Renal pelvis (tissue), 12 donors: ENCODE measurements around the gene TMED10. TPM values are rescaled to one million over a fixed set of nuclear protein-coding genes. Genes with fewer than 3 reads are reported as not detected.
A peak's percentile ranks its signal among the peaks of the same experiment; 100 is the strongest.

ENCODE experiments used
- DNase-seq: peaks from one replicate; pipeline ENCODE4 v3.0.0-alpha.2; 2013
- long read RNA-seq, 16 experiments: transcript quantifications; one replicate each; lab custom pipeline, GENCODE V29; 2026
- polyA plus RNA-seq, 3 donors: library from polyadenylated mRNA; unstranded; fragments of 120-200 nt; gene quantifications; one replicate each; pipeline ENCODE4 v1.2.1, GENCODE V29; 2013; ENCODE audit not compliant: insufficient read length in 3 of 3

The TMED10 gene
- polyA plus RNA-seq: 100 to 1,000 TPM; 225 to 251 (median 250) TPM
- long read RNA-seq, donor 1, full-length matches to known transcripts: 115 of 115 reads
- long read RNA-seq, donor 1, partial matches to known transcripts: 0 of 115 reads
- long read RNA-seq, donor 1, other reads (novel, unspliced or antisense): 0 of 115 reads
- long read RNA-seq, donor 2, full-length matches to known transcripts: 119 of 119 reads
- long read RNA-seq, donor 2, partial matches to known transcripts: 0 of 119 reads
- long read RNA-seq, donor 2, other reads (novel, unspliced or antisense): 0 of 119 reads
- long read RNA-seq, donor 3, full-length matches to known transcripts: 114 of 119 reads
- long read RNA-seq, donor 3, partial matches to known transcripts: 5 of 119 reads
- long read RNA-seq, donor 3, other reads (novel, unspliced or antisense): 0 of 119 reads
- long read RNA-seq, donor 4, full-length matches to known transcripts: 95 of 95 reads
- long read RNA-seq, donor 4, partial matches to known transcripts: 0 of 95 reads
- long read RNA-seq, donor 4, other reads (novel, unspliced or antisense): 0 of 95 reads
- long read RNA-seq, donor 5, full-length matches to known transcripts: 57 of 57 reads
- long read RNA-seq, donor 5, partial matches to known transcripts: 0 of 57 reads
- long read RNA-seq, donor 5, other reads (novel, unspliced or antisense): 0 of 57 reads
- long read RNA-seq, donor 6, full-length matches to known transcripts: 115 of 131 reads
- long read RNA-seq, donor 6, partial matches to known transcripts: 16 of 131 reads
- long read RNA-seq, donor 6, other reads (novel, unspliced or antisense): 0 of 131 reads
- long read RNA-seq, donor 7, full-length matches to known transcripts: 122 of 122 reads
- long read RNA-seq, donor 7, partial matches to known transcripts: 0 of 122 reads
- long read RNA-seq, donor 7, other reads (novel, unspliced or antisense): 0 of 122 reads
- long read RNA-seq, donor 8, full-length matches to known transcripts: 64 of 3,050 reads
- long read RNA-seq, donor 8, partial matches to known transcripts: 2,924 of 3,050 reads
- long read RNA-seq, donor 8, other reads (novel, unspliced or antisense): 62 of 3,050 reads
- long read RNA-seq, donor 9, full-length matches to known transcripts: 122 of 127 reads
- long read RNA-seq, donor 9, partial matches to known transcripts: 5 of 127 reads
- long read RNA-seq, donor 9, other reads (novel, unspliced or antisense): 0 of 127 reads
- long read RNA-seq, donor 10, full-length matches to known transcripts: 90 of 109 reads
- long read RNA-seq, donor 10, partial matches to known transcripts: 19 of 109 reads
- long read RNA-seq, donor 10, other reads (novel, unspliced or antisense): 0 of 109 reads
- long read RNA-seq, donor 11, full-length matches to known transcripts: 78 of 98 reads
- long read RNA-seq, donor 11, partial matches to known transcripts: 20 of 98 reads
- long read RNA-seq, donor 11, other reads (novel, unspliced or antisense): 0 of 98 reads
- long read RNA-seq, donor 12, full-length matches to known transcripts: 136 of 151 reads
- long read RNA-seq, donor 12, partial matches to known transcripts: 15 of 151 reads
- long read RNA-seq, donor 12, other reads (novel, unspliced or antisense): 0 of 151 reads
- long read RNA-seq, donor 13, full-length matches to known transcripts: 51 of 51 reads
- long read RNA-seq, donor 13, partial matches to known transcripts: 0 of 51 reads
- long read RNA-seq, donor 13, other reads (novel, unspliced or antisense): 0 of 51 reads
- long read RNA-seq, donor 14: 0 reads
- long read RNA-seq, donor 15: 0 reads
- long read RNA-seq, donor 16, full-length matches to known transcripts: 133 of 133 reads
- long read RNA-seq, donor 16, partial matches to known transcripts: 0 of 133 reads
- long read RNA-seq, donor 16, other reads (novel, unspliced or antisense): 0 of 133 reads

DNA sequence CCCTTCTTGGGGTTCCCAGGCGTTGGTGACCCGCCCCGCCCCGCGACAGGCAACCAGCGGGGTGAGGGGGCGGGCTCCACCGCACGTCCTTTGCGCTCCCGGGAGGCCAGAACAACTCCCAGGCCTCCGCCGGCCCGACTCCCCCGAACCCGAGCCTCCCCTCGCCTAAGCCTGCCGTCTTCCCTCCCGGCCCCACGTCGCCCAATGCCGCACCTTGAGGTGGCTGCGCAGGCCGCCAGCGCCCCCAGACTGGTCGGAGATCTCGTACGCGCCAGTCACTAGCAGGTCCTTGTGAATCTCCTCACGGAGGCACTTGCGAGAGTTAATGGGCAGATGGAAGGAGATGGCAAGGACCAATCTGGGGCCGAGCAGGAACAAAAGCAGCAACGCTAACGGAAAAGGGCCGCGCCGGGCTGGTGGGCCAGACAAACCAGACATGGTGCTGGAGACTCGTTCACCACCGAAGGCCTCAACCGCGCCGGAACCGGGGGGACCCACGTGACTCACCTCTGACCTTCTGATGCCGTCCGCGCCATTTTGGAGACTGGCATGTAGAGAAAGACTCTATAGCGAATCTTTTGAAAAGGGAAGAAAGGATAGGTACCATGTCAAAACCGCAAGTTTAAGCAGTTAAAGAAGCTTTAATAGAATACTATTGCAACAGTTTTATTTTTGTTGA lies at the start of gene TMED10:
Gene TMED10, minus strand, starts transcription at position 471 of the 679 bp plus-strand sequence. Its CDS starts 33 bp downstream, at position 438.
- DNase-seq: peak; percentile 91

DNA sequence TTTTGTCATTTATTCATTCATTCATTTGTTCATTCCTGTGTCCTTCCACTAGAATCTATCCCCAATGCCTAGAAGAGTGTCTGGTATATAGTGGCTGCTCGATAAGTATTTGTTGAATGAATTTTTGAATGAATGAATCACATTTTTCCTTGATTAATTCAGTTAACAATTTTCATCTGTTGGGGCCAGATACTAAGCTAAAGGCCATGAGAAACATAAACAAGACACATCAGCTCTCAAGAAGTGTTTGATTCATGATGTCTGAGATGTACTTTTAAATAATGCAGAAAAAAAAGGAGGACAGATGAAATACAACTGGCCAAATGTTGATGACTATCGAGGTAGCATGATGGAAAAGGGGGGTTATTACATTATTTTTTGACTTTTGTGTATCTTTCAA lies 48.1 kb upstream of the TMED10 start:
- no peak for DNase-seq

DNA sequence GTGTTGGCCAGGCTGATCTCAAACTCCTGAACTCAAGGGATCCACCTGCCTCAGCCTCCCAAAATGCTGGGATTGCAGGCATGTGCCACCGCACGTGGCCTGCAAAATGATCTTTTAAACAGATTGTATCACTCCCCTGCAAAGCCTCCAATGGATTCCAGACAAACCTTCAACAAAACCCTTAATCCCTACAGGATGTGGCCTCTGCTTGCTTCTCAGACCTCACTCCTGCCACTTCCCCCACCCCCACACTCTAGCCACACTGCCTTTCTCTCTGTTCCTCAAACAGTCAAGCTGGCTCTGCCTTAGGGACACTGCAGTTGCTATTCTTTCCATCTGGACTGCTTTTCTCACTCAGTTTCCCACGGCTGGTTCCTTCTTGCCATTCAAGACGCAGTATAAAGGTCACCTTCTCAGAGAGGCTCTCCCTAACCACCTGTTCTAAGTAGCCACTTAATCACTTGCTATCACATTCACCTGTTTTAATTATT lies 47.3 kb upstream of the TMED10 start:
- no peak for DNase-seq

DNA sequence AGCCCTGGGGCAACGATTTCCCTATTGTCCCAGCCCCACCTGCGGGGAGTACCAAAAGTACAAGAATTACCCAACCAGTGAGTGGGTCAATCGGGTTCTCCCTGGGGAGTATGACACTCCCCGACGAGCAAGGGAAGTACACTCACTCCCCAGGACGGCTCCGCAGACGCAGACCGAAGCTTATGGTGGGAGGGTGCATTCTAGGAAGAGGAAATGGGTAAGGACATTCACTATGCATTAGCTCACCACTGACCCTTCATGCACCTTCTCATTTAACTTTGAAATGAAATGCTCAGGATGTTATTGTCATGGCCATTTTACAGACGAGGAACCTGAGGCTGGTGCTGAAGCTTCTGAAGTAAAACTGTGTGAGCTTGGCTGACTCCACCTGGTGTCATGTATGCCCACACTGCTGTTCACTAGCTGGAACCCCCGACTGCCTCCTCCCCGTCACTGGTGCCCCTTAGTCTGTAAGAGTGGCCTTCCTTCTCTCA lies 45.8 kb upstream of the TMED10 start:
- DNase-seq: no peak

DNA sequence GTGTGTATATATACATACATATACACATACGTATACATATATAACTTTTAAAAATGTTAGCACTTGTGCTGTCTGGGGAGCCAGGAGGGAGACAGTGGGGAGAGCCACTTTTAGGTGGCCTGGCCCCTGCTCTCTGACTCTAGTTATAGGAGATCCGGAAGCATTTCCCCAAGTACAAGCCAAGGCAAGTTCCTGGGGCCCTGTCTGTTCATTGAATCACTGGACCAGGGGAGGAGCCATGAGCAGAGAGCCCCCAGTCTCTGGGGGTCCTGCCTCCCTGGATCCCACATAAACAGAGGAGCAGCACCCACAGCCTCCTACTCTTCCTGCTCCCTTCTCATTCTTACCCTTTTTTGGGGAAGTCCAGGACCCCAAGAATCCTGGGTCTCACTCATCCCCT lies 45.4 kb upstream of the TMED10 start:
- DNase-seq: no peak

DNA sequence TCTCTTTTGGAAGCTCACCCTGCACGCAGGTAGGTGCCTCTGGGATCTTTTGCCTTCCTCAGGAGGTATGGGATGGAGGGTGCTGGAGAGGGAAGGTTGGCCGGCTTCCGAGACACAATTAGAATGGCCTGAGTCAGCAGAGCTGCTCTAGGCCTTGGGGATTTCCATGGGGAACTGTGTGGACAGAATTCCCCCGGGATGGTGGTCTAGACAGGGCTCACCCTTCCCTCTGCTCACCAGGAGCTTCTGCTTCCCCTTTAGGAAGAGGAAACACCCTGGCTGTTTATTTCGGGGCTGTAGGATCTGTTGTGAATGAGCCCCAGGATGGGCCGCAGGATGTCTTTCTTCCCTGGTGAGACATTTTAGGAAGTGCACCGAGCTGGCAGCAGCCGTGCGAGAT lies 43.7 kb upstream of the TMED10 start:
- DNase-seq: no peak

DNA sequence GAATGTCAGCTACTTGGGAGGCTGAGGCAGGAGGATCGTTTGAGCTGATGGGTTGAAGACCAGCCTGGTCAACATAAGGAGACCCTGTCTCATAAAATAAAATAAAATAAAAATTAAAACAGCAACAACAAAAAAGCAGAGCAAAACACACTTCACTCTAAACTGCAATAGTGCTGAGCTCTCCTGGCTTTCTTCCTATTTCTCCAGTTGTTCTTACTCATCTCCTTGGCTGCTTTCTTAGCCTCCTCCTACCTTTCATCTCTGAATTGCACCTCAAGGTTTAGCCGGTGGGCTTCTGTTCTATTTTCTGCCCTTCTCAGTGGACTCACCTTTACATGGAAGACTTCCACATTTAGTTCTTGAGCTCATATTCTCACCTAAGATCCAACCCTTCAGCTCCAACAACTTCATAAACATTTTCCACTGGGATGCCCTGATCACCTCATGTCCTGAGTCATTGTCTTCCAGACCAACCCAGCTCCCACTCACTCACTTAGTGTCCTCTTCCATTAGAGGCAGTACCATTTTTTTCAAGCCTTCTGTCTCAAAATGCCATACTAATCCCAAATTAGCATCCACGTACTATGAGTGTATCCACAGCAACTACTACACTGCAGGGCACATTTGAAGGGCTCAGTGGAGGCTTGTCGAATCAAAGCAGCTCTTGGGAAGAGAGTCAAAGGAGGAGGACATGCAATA lies 41.2 kb upstream of the TMED10 start:
- DNase-seq: no peak

DNA sequence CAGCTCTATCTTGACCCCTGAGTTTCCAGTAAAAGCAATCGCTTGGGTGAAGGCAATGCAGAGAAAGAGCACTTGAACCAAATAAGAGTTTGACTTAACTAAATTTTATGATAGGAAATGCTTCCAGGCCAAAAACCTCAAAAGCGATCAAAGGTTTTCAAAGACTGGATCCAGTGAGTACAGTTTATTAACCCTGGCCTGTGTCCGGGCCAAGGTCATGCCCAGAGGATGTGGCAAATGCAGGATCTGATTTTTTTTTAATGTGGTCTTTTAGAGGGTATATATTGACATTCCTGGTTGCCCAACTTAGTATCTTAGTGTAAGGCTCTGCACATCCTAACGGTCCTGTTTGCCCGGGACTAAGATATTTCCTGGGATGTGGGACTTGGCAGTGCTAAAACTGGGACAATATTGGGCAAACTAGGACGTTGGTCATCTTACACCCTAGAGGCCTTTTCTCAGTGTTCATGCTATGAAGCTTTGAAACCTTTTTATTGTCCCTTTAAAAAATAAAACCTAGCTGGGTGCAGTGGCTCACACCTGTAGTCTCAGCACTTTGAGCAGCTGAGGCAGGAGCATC lies 40.1 kb upstream of the TMED10 start:
- no peak for DNase-seq

DNA sequence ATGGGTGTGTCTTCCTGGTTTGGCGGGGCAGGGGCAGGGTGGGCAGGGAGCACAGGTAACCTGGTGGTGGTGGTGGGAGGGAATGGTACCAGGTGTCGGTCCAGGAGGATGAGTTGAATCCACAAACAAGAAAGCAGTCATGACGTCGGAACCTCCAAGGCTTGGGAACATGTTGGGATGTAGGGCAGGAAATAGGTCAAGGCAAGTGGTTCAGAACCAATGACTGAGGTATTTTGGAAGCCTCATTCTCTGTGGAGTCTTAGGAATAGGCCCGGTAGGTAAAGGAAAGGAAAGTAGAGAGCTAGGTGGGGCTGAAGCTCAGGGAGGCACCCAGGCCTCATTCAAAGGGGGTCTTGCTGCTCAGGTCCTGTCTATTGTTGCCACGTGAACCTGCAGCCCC lies 39.1 kb upstream of the TMED10 start:
- DNase-seq: no peak

DNA sequence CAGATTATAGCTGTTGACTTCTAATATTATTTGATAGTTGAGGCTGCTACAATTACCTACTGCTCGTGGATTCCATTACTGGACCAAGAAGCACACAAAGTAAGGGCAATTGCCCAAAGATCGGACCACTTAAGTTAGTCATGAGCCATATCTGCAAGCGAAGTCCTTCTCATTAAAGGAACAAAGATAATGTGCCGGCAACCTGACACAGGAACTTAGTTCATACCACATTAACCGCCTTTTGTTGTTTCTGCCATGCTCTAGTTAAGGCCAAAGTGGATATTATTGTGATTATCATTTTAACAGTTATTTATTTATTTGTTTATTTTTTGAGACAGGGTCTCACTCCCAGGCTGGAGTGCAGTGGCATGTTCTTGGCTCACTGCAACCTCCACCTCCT lies 38.1 kb upstream of the TMED10 start:
- DNase-seq: no peak

DNA sequence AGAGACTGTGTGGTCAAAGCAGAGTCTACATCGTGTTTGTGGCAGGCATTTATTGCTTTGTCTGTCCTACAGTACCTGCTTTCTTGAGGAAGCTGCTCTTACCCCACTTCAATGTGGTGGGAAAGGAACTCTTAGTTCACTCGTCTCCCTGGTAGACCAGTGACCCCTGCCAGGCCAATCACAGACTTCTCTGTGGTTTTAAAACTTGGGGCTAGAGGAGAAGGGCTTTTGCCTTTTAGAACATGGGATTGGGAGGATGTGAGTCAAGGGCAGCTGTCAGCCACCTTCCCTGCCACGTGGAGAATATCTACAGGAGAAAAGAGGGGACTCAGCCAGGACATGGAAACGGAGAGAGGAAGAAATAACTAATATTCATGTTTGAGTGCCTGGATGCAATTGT lies 36.8 kb upstream of the TMED10 start:
- DNase-seq: no peak

DNA sequence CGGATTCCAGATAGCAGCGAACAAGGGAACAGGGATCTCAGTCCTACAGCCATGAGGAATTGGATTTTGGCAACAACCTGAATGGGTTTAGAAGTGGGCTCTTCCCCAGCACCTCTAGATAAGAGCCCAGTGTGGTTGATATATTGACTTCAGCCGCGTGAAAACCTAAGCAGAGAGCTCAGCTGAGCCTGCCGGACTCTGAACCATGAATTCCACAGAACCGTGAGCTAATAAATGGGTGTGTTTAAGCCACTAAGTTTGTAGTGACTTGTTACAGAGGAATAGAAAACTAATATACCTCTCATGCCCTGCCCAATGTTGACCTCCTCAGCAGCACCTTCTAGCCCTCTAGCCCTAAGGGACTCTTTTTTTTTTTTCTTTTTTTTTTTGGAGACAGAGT lies 32.4 kb upstream of the TMED10 start:
- no peak for DNase-seq

DNA sequence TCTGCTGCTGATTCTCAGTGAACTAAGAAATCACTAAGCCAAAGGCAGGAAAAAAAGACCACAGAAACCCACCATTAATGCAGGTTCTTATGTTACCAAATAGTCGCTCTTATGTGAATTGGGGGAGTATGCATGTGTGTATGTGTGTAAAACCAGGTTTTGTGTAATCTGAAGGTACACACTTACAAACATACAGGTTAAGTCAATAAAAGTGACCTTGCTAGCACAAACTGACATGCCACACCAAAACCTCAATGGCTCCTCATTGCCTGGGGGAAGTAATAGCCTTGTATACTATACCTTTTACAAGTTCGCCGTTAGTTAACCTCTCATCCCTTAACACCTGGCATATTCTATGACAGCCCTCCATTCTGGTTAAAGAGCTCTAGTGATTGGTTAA lies 29.8 kb upstream of the TMED10 start:
- DNase-seq: no peak

DNA sequence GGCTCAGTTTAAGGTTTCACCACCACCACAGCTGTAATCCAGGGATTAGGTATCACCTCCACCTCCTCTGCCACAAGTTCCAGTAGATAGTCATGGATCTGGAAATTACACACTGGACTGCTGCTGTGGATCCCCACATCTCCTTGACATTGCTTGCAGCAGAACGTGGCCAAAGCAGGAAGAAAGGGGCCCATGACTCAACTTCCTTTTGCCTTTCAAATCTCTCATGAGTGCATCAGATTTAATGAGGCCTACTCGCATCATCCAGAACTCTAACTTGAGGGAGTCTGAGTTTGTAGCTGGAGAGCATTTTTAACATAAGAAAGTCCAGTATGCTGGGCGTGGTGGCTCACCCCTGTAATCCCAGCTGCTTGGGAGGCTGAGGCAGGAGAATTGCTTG lies 29.2 kb upstream of the TMED10 start:
- DNase-seq: no peak

DNA sequence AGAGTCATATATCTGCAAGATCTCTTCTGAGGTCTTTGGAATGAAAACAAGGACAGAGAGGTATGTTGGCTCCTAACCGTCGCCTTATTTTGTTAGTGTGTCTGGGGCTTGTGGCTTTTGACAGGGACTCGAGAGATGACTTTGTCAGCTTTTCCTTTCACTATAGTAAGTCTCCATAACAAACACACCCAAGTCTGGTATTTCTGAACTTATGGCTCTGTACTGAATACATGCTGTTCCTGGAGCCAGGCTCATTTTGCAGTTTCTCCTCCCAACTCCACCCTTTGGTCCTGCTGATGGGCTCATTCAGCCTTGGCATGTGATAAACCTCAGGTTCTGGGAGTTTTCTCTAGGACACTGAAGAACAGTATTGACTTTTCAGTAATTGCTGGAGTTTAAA lies 27.7 kb upstream of the TMED10 start:
- DNase-seq: no peak

DNA sequence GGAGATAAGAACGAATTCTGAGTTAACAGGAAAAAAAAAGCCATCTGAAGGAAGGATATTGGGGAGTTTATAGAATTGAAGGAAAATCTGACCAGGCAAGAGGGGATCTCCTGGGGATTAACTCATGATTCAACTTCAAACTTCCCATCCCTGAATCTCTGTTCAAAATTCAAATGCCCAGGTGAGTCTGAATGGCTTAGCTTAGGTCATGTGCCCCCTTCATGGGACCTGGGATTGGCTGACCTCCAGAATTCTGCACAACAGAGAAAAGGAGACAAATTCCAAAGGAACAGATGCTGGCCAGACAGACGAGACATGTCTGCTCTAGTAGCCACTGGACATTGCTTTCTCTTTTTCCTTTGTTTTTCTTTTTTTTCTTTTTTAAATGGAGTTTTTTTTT lies 26.2 kb upstream of the TMED10 start:
- no peak for DNase-seq

DNA sequence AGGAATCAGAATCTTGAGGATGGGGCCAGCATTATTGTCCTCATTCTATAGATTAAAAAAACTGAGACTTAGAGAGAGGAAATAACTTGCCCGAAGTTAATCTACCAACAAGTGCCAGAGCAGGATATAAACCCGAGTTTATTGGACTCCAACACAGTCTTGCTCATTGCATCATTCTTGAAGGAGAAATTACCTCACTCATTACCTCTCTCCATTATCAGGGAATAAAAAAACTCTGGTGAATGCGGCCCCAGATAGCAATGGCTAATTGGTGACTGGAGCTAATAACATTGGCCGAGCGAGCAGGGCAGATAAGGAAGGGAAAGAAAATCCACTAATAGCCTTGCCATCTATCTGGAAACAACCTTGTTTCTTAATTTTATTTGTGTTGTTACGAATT lies 24.7 kb upstream of the TMED10 start:
- no peak for DNase-seq

DNA sequence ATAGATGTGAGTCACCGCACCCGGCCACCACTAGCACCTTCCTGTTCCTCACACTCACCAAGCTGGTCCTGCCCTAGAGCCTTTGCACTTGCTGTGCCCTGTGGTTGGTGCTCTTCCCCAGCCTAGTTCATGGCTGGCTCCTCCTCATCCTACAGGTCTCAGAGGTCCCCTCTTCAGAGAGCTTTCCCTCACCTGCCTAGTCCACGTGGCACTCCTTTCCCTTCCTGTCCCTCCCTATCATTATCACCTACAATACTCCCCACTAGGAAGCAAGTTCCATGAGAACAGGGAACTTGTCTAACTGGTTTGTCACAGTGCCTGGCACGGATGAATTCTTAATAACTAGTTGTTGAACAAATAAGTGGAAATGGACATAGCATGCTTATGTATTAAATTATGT lies 24.0 kb upstream of the TMED10 start:
- peak; percentile 53 for DNase-seq
